Smooth muscle cell of the umbilical artery (primary cell): Measurements from ENCODE around the gene EN2. TPM values are rescaled to one million over a fixed set of nuclear protein-coding genes. Genes with fewer than 3 reads are reported as not detected.

Experiments
- total RNA-seq: library from RNA; depleted of rRNA; stranded (reverse); fragments of >200 nt; gene quantifications from 2 replicates; pipeline ENCODE4 v1.2.3, GENCODE V29; 2014

The EN2 gene
- under 0.01 TPM in 1 of 2 replicates, not detected in the other for total RNA-seq

GRCh38 chr7:155458111-155458877 is at the start of gene EN2:
Gene EN2 (plus strand): TSS chr7:155458129. CDS start chr7:155458378, 249 bp downstream.

Other genes with a start within 250 kb of the EN2 start
- 269 and 370 TPM in 2 replicates for gene INSIG1, start 160.3 kb upstream of the EN2 start, total RNA-seq
- gene CNPY1, start 88.4 kb downstream of the EN2 start, total RNA-seq, result not detected in 2 replicates
- 25.2 and 35.5 TPM in 2 replicates for gene RBM33, start 186.5 kb downstream of the EN2 start, total RNA-seq